ENCODE data around the gene IPO7. TPM values are rescaled to one million over a fixed set of nuclear protein-coding genes. Genes with fewer than 3 reads are reported as not detected.
"Not testable (repeated sequence)": the region's sequence is repeated elsewhere in the genome, so short reads cannot be mapped to it uniquely, and the experiment has no call there.

IPO7 gene
- total and polyA plus RNA-seq, 4 donors: 41.2 to 158 (median 106) TPM

DNA sequence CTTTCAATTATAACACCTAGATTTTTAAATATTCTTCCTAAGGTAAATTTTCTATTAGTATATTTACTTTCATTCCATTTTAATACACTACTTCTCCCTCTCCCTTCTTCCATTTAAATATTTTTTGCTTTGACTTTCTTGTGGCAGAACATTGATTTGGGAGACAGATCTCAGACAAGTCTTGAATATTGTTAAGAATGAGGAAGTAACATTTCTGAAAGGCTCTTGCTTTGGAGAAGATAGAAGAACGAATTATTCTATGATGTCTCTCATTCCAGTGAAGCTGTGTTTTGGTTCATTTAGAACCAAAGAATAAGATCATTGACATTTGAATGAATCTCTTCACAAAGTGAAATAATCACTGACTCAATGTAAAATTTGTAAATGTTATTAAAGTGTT is 2.4 kb downstream of the IPO7 start:
- Histone ChIP-seq H3K9me3 (ENCODE audit: control insufficient read depth, low read length) (no peaks in the 10 kb centered on the region), H3K27me3 (ENCODE audit: control insufficient read depth in 1 of 2, insufficient read depth in 2 of 2, low read length in 1 of 2) (no peaks in the 10 kb centered on the region), H3K4me3 (ENCODE audit: low read length in 2 of 2) (no peak overlapping the region), H3K27ac (ENCODE audit: low read depth in 1 of 2, low read length in 2 of 2) (peak overlapping the region in 1 of 2 donors; percentile 14), H3K4me1 (ENCODE audit: control insufficient read depth in 1 of 2, insufficient read depth in 2 of 2, low read length in 2 of 2) (peaks cover 0 to 3% of the 10 kb centered on the region in 2 donors), H3K36me3 (ENCODE audit: control insufficient read depth in 1 of 2, insufficient read depth in 2 of 2, low read length in 1 of 2) (no peaks in the 10 kb centered on the region)
- DNase-seq (no peak), ATAC-seq (ENCODE audit: low FRiP score) (no peak)
- 12 to 27% methylated on average over 1 of the region's 1 CpG for WGBS, 2 donors
- intact Hi-C loops (cut with DNase I): no loop called here

DNA sequence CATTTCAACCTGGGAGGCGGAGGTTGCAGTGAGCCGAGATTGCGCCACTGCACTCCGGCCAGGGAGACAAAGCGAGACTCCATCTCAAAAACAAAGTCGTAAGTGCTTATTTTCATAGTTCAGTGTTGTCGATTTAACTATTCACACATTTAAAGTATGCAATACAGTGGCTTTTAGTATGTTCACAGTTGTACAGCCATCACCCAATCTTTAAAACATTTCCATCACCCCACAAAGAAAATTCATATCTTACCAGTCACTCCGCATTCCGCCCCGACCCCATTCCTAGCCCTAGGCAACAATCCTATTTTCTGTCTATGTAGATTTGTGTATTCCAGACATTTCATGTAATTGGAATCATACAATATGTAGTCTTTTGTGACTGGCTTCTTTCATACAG is 11.9 kb downstream of the IPO7 start:
- Histone ChIP-seq H3K36me3 (ENCODE audit: control insufficient read depth in 1 of 2, insufficient read depth in 2 of 2, low read length in 1 of 2) (no peaks in the 10 kb centered on the region), H3K4me1 (ENCODE audit: control insufficient read depth in 1 of 2, insufficient read depth in 2 of 2, low read length in 2 of 2) (peaks cover 2 to 4% of the 10 kb centered on the region in 2 donors), H3K9me3 (ENCODE audit: control insufficient read depth, low read length) (no peaks in the 10 kb centered on the region), H3K27me3 (ENCODE audit: control insufficient read depth in 1 of 2, insufficient read depth in 2 of 2, low read length in 1 of 2) (no peaks in the 10 kb centered on the region), H3K27ac (ENCODE audit: low read depth in 1 of 2, low read length in 2 of 2) (no peak overlapping the region), H3K4me3 (ENCODE audit: low read length in 2 of 2) (no peak overlapping the region)
- no peak for ATAC-seq (ENCODE audit: low FRiP score)
- no peak for DNase-seq
- intact Hi-C loops (cut with DNase I): no loop called here
- 69 to 72% methylated on average over 10 of the region's 10 CpGs for WGBS, 2 donors

DNA sequence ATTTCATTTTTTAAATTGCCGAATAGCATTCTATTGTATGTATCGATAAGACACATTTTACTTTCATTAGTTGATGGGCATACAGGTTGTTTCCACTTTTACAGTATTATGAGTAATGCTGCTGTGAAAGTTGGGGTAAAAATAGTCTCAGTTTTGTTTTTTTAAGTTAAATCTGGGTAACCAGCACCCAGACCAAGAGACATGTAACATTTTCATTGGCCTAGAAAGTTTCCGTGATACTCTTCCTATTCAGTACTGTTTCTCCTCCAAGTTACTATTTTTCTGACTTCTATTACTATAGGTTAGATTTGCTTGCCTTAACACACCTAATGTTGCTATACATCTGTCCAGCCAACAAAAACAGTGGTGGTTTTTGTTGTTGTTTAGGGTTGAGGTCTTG is 12.3 kb downstream of the IPO7 start:
- Histone ChIP-seq H3K27ac (ENCODE audit: low read depth in 1 of 2, low read length in 2 of 2) (no peak overlapping the region), H3K9me3 (ENCODE audit: control insufficient read depth, low read length) (no peaks in the 10 kb centered on the region), H3K27me3 (ENCODE audit: control insufficient read depth in 1 of 2, insufficient read depth in 2 of 2, low read length in 1 of 2) (no peaks in the 10 kb centered on the region), H3K36me3 (ENCODE audit: control insufficient read depth in 1 of 2, insufficient read depth in 2 of 2, low read length in 1 of 2) (no peaks in the 10 kb centered on the region), H3K4me3 (ENCODE audit: low read length in 2 of 2) (no peak overlapping the region), H3K4me1 (ENCODE audit: control insufficient read depth in 1 of 2, insufficient read depth in 2 of 2, low read length in 2 of 2) (peaks cover 2 to 4% of the 10 kb centered on the region in 2 donors)
- ATAC-seq (ENCODE audit: low FRiP score): no peak
- no peak for DNase-seq
- intact Hi-C loops (cut with DNase I): no loop called here
- 22 to 24% methylated on average over 3 of the region's 3 CpGs for WGBS, 2 donors

DNA sequence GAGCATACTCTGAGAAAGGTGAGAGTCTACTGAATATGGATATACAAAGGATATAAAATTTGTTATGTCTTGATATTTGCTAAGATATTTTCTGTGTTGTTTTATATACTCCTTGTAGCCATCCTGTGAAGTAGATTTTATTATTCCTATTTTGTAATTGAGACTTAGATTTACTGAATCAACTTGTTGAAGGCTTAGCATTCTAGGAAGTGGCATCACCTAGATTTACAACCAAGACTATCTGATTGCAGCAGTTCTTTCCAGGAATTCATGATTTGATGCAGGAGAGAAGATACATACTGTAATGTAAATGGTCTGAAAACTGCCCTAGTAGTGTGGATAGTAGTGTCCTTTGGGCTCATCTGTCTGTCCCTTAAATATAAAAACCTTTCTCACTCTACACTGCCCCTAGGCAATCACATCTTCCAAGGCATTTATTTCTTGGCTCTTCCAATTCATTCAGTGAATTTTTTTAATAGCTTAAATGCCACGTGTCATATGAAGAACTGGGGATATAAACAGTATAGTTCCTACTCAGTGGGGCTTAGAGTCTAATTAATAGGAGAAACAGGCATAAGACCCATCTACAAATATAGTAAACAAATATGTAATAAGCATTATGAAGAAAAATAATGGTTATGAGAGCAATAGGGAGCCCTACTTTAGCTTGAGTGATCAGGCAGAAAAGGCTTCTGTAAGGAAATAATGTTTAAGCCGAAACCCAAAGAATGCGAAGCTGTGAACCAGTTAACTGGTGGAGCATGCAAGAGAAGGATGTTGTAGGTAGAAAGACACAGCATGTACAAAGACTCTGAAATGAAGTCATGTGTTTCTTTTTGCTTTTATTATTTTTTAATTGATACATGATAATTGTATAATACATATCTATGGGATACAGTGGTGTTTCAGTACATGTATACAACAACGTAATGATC is 13.6 kb downstream of the IPO7 start:
- intact Hi-C loops (cut with DNase I): no loop called here
- ATAC-seq (ENCODE audit: low FRiP score): no peak
- no peak for DNase-seq
- H3K4me3 ChIP-seq (ENCODE audit: low read length in 2 of 2): no peak overlapping the region
- no peak overlapping the region for H3K27ac ChIP-seq (ENCODE audit: low read depth in 1 of 2, low read length in 2 of 2)
- 53 to 59% methylated on average over 4 of the region's 4 CpGs for WGBS, 2 donors
- H3K4me1 ChIP-seq (ENCODE audit: control insufficient read depth in 1 of 2, insufficient read depth in 2 of 2, low read length in 2 of 2): peaks cover 2 to 4% of the 10 kb centered on the region in 2 donors
- no peaks in the 10 kb centered on the region for H3K36me3 ChIP-seq (ENCODE audit: control insufficient read depth in 1 of 2, insufficient read depth in 2 of 2, low read length in 1 of 2)
- H3K9me3 ChIP-seq (ENCODE audit: control insufficient read depth, low read length): no peaks in the 10 kb centered on the region
- H3K27me3 ChIP-seq (ENCODE audit: control insufficient read depth in 1 of 2, insufficient read depth in 2 of 2, low read length in 1 of 2): no peaks in the 10 kb centered on the region

DNA sequence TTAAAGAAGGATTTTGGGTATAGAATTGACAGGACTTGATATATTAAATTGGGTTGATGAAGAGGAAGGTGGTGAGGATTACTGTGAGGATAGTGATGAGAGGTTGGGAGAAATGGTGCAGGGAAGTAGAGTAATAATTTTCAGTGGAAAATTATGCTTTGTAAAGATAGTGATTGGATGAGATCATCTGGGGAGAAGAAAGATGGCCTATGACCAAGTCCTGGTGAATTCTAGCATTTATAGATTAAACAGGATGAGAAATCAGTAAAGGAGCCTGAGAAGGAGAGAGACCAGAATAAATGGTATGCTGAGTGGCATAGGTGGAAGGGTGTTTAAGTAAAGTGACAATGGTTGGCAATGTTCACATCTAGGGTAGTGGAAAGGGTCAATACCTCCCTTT is 15.0 kb downstream of the IPO7 start:
- H3K27ac ChIP-seq (ENCODE audit: low read depth in 1 of 2, low read length in 2 of 2): no peak overlapping the region
- H3K9me3 ChIP-seq (ENCODE audit: control insufficient read depth, low read length): no peaks in the 10 kb centered on the region
- H3K4me3 ChIP-seq (ENCODE audit: low read length in 2 of 2): no peak overlapping the region
- peaks cover 2 to 4% of the 10 kb centered on the region in 2 donors for H3K4me1 ChIP-seq (ENCODE audit: control insufficient read depth in 1 of 2, insufficient read depth in 2 of 2, low read length in 2 of 2)
- H3K27me3 ChIP-seq (ENCODE audit: control insufficient read depth in 1 of 2, insufficient read depth in 2 of 2, low read length in 1 of 2): no peaks in the 10 kb centered on the region
- no peaks in the 10 kb centered on the region for H3K36me3 ChIP-seq (ENCODE audit: control insufficient read depth in 1 of 2, insufficient read depth in 2 of 2, low read length in 1 of 2)
- intact Hi-C loops (cut with DNase I): no loop called here
- ATAC-seq (ENCODE audit: low FRiP score) (no peak), DNase-seq (no peak)

DNA sequence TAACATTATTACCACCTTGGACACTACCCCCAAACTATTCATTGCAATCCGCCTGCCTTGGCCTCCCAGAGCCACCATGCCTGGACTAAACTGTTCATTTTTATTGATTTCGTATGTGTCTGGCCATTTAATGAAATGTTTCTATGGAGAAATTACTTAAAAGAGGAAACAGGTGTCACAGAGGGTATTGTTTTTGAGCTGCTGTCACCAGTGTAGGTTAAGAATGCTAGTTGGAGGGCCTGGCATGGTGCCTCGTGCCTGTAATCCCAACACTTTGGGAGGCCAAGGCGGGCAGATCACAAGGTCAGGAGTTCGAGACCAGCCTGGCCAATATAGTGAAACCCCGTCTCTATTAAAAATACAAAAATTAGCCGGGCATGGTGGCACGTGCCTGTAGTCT is 17.4 kb downstream of the IPO7 start:
- 72% methylated on average over 7 to 8 of the region's 8 CpGs for WGBS, 2 donors
- ATAC-seq (ENCODE audit: low FRiP score); DNase-seq: not testable (repeated sequence)

DNA sequence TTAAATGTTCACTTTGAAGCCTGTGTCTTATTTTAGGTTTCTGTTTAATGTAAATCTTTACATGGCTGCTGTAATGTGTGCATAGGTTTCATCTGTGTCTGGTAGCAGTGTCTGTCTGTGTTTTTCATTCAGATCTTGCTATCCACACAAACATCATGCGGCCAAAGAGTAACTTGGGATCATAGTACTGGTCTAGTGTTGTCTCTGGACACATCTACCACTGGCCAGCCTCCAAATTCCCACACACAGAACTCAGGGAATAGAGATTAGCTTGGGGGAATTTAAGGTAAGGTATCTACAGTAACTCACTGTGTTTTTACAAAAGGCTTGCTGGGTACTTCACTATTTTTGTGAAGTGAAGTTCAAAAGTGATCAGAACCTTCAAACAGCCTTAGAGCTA is 44.3 kb downstream of the IPO7 start:
- 0 to 4% methylated on average over 1 of the region's 1 CpG for WGBS, 2 donors
- intact Hi-C loops (cut with DNase I): no loop called here
- Histone ChIP-seq H3K36me3 (ENCODE audit: control insufficient read depth in 1 of 2, insufficient read depth in 2 of 2, low read length in 1 of 2) (peaks cover 0 to 3% of the 10 kb centered on the region in 2 donors), H3K27ac (ENCODE audit: low read depth in 1 of 2, low read length in 2 of 2) (peak overlapping the region in 1 of 2 donors; percentile 57), H3K4me3 (ENCODE audit: low read length in 2 of 2) (no peak overlapping the region), H3K4me1 (ENCODE audit: control insufficient read depth in 1 of 2, insufficient read depth in 2 of 2, low read length in 2 of 2) (no peaks in the 10 kb centered on the region), H3K27me3 (ENCODE audit: control insufficient read depth in 1 of 2, insufficient read depth in 2 of 2, low read length in 1 of 2) (no peaks in the 10 kb centered on the region), H3K9me3 (ENCODE audit: control insufficient read depth, low read length) (no peaks in the 10 kb centered on the region)
- ATAC-seq (ENCODE audit: low FRiP score) (no peak), DNase-seq (no peak)

More for the DNA sequence above, 17.4 kb downstream of the IPO7 start:
- H3K4me3 ChIP-seq (ENCODE audit: low read length in 2 of 2); H3K27ac ChIP-seq (ENCODE audit: low read depth in 1 of 2, low read length in 2 of 2); H3K36me3 ChIP-seq (ENCODE audit: control insufficient read depth in 1 of 2, insufficient read depth in 2 of 2, low read length in 1 of 2); intact Hi-C loops (cut with DNase I); H3K4me1 ChIP-seq (ENCODE audit: control insufficient read depth in 1 of 2, insufficient read depth in 2 of 2, low read length in 2 of 2); H3K27me3 ChIP-seq (ENCODE audit: control insufficient read depth in 1 of 2, insufficient read depth in 2 of 2, low read length in 1 of 2); H3K9me3 ChIP-seq (ENCODE audit: control insufficient read depth, low read length): not testable (repeated sequence)

DNA sequence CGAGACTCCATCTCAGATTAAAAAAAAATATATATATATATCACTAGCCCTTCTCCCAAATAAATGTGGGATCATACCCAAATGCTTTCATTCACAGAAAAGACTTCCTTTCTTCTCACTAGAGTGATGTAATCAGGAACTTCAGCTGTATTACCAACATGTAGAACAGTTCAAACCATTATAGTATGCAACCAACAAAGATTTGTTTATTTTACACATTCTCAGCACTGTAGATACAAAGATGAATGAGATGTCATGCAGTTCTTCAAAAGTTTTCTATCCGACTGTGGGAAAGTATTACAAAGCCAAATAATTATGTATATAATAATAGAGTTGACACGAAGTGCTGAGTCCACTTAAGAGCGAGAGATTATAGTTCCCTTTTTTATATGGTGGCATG is 54.2 kb downstream of the IPO7 start:
- no peaks in the 10 kb centered on the region for H3K4me1 ChIP-seq (ENCODE audit: control insufficient read depth in 1 of 2, insufficient read depth in 2 of 2, low read length in 2 of 2)
- peaks cover 3 to 4% of the 10 kb centered on the region in 2 donors for H3K36me3 ChIP-seq (ENCODE audit: control insufficient read depth in 1 of 2, insufficient read depth in 2 of 2, low read length in 1 of 2)
- DNase-seq: no peak
- intact Hi-C loops (cut with DNase I): no loop called here
- no peaks in the 10 kb centered on the region for H3K9me3 ChIP-seq (ENCODE audit: control insufficient read depth, low read length)
- no peak overlapping the region for H3K27ac ChIP-seq (ENCODE audit: low read depth in 1 of 2, low read length in 2 of 2)
- H3K27me3 ChIP-seq (ENCODE audit: control insufficient read depth in 1 of 2, insufficient read depth in 2 of 2, low read length in 1 of 2): no peaks in the 10 kb centered on the region
- ATAC-seq (ENCODE audit: low FRiP score): no peak
- 56 to 61% methylated on average over 4 of the region's 4 CpGs for WGBS, 2 donors
- H3K4me3 ChIP-seq (ENCODE audit: low read length in 2 of 2): no peak overlapping the region

DNA sequence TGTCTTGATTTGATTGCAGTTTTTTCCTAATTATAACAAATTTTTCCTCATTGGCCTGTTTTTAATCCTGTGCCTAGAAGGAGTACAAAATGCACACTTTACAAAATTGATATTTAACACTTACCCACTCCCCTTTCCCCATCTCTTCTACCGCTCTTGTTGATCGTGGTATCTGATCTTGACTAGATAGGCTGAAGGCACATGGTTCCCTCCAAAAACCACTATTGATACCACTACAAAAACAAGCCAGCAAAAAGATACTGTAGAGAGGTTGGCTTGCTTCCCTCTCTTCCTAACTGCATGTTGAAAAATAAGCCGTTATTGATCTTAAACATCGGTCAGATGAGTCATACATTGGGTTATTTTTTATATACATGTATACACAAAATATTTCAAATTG is 61.8 kb downstream of the IPO7 start:
- peaks cover 0 to 1% of the 10 kb centered on the region in 2 donors for H3K36me3 ChIP-seq (ENCODE audit: control insufficient read depth in 1 of 2, insufficient read depth in 2 of 2, low read length in 1 of 2)
- DNase-seq (no peak), ATAC-seq (ENCODE audit: low FRiP score) (no peak)
- intact Hi-C loops (cut with DNase I): no loop called here
- no peaks in the 10 kb centered on the region for H3K9me3 ChIP-seq (ENCODE audit: control insufficient read depth, low read length)
- no peak overlapping the region for H3K27ac ChIP-seq (ENCODE audit: low read depth in 1 of 2, low read length in 2 of 2)
- 90 to 91% methylated on average over 4 of the region's 4 CpGs for WGBS, 2 donors
- no peaks in the 10 kb centered on the region for H3K4me1 ChIP-seq (ENCODE audit: control insufficient read depth in 1 of 2, insufficient read depth in 2 of 2, low read length in 2 of 2)
- no peak overlapping the region for H3K4me3 ChIP-seq (ENCODE audit: low read length in 2 of 2)
- H3K27me3 ChIP-seq (ENCODE audit: control insufficient read depth in 1 of 2, insufficient read depth in 2 of 2, low read length in 1 of 2): no peaks in the 10 kb centered on the region

Data from aorta (tissue), 5 donors.